NAMALWA (cell line): ENCODE results near the gene DAP.
"Not testable (repeated sequence)": the region's sequence is repeated elsewhere in the genome, so short reads cannot be mapped to it uniquely, and the experiment has no call there.

Source experiments
- DNase-seq: peaks from one replicate; pipeline ENCODE4 v3.0.0-alpha.2; 2015; ENCODE audit warnings: low spot score

The DAP gene

GRCh38 chr5:10653043-10653442, 108.0 kb downstream of the DAP start:
- no peak for DNase-seq

DNA sequence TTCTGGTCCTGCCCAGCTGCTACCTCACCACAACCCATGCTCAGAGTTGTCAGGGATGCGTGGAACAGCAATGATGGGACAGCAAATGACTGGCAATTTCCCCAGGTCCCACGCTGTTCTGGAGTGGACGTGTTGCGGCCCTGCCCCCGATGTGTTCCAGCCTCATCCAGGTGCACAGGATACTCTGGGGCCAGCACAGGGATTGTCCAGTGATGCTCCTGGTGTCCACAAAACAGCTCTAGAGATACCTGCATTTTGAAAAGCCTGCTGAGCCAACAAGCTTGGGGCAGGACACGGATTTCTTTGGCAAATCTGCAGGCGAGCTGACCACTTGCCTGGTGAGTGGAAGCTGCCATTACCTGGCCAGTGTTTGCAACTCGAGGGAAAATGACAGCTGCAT, 108.4 kb downstream of the DAP start:
- DNase-seq = no peak

DNA sequence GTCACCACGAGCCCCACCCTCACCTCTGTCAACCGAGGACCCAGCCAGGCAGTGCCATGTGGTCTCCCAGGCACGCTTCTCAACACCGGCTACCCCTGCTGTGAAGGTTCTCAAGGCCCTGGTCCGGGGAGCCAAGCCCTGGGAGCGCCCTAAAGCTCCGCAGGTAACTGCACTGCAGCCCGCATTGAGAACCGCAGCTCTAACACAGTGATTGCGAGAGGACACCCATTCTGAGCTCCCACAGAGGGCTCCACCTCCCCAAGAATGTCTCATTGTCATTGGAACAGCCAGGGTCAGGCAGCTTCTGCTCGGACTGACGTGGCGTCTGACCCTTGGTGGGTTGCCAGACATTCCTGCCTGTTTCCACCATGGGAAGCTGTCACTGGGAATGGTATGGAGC, 108.9 kb downstream of the DAP start:
- DNase-seq = no peak

DNA sequence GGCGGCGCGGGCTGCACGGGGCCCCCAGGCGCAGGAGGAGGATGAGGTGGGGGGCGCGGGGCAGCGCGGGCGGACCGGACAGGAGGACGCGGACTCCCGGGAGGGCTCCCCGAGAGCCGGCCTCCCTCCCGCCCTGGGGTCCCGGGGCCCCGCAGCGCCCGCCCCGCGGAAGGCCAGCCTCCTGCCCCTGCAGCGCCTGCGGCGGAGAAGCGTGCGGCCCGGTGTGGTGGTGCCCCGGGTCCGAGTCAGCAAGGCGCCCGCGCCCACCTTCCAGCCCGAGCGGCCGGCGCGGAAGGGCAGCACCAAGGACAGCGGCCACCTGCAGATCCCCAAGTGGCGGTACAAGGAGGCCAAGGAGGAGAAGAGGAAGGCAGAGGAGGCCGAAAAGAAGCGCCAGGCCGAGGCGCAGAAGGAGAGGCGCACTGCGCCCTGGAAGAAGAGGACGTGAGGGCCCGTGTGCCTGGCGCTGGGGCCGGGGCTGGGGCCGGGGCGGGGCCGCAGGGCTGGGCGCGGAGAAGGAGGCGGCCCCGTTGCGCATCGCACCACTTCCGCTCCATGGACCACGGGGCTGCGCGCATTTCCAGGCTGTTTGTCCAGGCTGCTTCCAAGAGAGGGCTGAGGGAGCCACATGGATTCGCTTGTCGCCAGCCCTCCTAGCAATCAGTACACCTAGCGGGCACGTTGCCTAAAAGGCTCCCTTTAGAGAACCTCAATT, 111.2 kb downstream of the DAP start:
- no peak for DNase-seq

DNA sequence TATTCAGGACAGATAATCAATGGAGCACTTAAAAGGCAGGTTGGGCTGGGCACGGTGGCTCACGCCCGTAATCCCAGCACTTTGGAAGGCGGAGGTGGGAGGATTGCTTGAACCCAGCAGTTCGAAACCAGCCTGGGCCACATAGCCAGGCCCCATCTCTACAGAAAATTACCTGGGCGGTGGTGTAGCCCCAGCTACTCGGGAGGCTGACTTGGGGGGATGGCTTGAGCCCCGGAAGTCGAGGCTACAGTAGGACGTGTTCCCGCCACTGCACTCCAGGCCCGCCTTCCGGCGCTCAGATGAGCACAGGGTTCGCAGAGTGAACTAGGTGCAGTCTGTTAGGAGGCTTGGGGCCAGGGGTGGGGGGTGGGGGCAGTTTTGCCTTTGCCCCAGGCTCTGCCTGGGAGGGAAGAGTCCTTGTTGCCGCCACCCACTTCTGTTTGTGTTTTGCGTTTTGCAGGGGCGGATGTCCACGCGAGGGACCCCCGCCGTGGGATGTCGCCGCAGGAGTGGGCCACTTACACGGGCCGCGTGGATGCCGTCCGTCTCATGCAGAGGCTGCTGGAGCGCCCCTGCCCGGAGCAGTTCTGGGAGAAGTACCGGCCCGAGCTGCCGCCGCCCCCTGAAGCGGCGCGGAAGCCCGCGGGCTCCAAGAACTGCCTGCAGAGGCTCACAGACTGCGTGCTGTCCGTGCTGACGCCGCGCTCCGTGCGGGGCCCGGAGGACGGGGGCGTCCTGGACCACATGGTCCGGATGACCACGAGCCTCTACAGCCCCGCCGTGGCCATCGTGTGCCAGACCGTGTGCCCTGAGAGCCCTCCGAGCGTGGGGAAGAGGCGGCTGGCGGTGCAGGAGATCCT, 112.0 kb downstream of the DAP start:
- DNase-seq = no peak

- no peak for DNase-seq
These were observed 113.4 kb downstream of the DAP start for GRCh38 chr5:10647640-10648039.

GRCh38 chr5:10645671-10646070, 115.4 kb downstream of the DAP start:
- no peak for DNase-seq

- no peak for DNase-seq
These were observed 115.9 kb downstream of the DAP start for GRCh38 chr5:10645146-10645545.

- no peak for DNase-seq
These were observed 116.8 kb downstream of the DAP start for GRCh38 chr5:10644192-10644591.

DNA sequence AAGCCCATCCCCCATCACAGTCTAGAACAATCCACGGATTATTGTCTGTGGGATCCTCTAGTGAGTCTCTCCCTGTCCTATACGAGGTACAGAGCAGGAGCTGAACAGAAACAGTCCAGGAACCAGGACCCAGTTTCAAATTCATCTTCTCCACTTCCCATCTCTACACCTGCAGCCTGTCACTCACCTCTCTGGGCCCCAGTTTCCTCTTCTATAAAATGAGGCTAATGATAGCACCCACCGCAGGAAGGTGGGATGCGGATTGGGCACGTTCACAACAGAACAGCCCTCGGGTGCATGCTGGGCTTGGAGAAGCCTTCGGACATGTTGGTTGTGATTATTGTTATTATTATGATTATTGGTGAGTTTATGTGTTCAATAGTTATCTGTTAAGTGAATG, 118.7 kb downstream of the DAP start:
- DNase-seq = no peak

DNA sequence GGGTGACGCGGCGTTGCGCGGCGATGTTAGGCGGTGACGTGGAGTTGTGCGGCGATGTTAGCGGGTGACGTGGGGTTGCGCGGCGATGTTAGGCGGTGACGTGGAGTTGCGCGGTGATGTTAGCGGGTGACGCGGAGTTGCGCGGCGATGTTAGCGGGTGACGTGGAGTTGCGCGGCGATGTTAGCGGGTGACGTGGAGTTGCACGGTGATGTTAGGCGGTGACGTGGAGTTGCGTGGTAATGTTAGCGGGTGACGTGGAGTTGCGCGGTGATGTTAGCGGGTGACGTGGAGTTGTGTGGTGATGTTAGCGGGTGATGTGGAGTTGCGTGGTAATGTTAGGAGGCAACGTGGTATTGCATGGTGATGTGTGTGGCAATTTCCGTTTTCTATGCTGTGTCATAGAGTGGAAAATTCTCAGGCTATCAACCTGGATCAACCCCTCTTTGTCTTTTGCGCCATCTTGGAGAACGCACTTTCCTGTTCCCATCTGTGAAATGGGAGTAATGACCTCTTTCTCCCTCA, 121.1 kb downstream of the DAP start:
- DNase-seq = no peak

GRCh38 chr5:10638723-10639122, 122.3 kb downstream of the DAP start:
- DNase-seq = not testable (repeated sequence)

DNA sequence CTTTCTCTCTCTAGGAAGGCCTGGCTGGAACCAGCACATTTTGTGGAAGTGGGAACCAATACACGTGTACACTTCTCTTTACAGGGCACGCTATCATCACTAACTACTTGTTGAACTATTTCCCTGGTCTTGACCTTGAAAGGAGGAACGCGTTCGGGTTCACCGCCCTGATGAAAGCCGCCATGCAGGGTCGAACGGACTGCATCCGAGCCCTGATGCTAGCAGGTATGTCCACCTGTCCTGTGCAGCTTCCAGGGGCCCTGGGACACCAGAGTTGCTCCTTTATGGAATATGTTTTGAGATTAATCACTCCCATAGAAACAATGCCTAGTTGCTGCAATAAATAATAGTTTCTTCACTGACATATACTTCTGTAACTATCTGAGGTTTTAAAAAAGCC, 123.1 kb downstream of the DAP start:
- no peak for DNase-seq

DNA sequence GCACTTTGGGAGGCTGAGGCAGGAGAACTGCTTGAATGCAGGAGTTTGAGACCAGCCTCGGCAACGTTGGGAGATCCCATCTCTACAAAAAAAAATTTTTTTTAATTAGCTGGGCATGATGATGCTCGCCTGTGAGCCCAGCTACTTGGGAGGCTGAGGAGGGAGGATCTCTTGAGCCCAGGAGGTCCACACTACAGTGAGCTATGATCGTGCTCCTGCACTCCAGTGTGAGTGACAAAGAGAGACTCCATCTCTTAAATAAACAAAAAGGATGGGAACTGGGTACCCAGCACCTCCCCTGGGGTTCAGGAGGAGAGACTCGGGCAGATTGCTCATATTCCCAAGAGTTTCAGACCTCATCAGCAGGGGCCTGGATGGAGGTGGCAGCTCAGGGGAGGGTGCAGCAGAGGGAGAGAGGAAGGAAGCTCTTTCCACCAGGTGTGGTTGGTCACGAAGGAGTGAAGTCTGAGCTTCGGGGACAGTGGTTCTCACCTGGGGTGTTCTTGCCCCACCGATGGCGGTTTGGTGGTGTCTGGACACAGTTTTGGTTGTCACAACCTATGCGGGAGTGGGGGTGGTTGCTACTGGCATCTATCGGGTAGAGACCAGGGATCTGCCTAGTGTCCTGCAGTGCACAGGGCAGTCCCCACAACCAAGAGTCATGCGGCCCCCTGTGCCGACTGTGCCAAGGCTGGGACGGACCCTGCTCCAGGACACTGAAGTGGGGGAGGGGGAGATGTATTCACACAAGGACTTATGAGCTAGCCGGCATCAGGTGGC, 124.5 kb downstream of the DAP start:
- no peak for DNase-seq

- DNase-seq = no peak
These were observed 125.1 kb downstream of the DAP start for GRCh38 chr5:10635867-10636350.

GRCh38 chr5:10635257-10635866, 125.7 kb downstream of the DAP start:
- DNase-seq = no peak

GRCh38 chr5:10634562-10634961, 126.5 kb downstream of the DAP start:
- no peak for DNase-seq

DNA sequence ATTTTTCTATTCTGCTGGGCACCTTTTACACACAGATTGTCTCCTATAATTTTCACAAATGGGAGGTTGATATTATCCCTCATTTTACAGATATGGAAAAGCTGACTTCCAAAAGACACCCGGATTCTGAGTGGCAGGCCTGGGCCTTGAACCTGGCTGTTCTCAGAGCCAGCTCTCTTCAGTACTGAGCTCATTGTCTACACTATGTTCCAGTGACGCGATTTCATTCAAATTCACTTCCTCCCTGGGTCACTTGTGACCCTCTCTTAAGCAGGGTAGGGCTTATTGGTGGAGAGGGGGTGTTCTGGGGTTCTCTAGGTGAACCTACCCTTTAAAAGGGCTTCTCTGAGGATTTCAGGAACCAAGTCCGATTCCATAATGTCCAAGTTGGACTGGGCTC, 127.0 kb downstream of the DAP start:
- DNase-seq = peak; percentile 33

DNA sequence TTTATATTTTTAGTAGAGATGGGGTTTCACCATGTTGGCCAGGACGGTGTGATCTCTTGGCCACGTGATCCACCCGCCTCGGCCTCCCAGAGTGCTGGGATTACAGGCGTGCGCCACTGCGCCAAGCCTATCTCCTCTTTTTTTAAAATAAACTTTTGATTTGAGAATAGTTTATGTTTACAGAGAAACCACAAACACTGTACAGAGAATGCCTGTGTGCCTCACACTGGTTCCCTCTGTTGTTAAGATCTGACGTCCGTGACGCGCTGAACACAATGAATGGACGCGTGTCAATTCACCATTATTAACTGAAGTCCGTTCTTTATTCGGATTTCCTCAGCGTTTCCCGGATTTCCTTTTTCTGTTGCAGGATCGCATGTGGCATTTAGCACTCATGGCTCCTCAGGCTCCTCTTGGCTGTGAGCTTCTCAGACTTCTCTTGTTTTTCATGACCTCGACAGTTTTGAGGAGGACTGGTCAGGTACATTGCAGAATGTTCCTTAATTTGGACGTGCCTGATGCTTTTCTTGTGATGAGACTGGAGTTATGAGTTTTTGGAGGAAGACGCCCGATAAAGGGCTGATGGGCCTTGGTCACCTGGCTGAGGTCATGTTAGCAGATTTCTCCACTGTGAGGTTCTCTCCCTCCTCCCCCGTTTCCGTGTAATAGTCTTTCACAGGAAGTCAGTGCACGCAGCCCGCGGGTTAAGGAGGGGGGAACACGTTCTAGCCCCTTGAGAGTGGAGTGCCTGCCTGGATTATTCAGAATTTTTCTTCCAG, 127.6 kb downstream of the DAP start:
- no peak for DNase-seq

DNA sequence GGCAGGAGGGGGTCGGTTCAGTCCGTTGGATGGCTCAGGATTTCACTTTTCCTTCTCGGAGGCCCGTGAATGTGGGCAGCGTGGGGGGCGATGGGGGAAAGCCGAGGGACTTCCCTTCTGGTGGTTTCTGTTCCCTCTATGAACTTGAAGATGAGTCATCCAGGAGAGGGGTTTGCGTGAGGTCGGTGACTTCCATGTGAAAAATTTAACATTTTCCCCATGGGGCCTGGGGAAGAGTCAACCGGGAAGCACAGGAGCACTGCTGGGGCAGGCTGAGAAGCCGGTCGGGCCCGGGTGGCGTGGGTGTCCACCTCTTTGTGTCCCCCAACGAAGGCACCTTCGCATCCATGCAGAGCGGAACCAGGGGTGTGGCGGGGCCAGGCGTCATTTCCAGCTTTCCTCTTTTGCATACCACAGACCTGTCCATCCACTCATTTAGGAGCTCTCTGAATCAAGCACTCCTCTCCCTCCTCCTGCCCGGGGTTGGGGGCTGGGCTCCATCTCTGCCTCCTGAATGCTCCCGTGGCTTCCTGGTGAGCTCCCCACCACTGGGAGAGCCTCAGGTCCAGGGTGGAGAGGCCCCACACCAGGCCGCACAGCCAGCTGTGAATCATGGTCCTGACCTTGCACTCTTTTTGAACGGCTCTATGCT, 128.8 kb downstream of the DAP start:
- DNase-seq = peak; percentile 53
